Stimulated activated effector memory CD8-positive, alpha-beta T cell treated with anti-CD3 and anti-CD28 coated beads, Interleukin-12 subunit alpha, Interleukin-12 subunit beta, amount 100 ng/mL, for 72 hours (primary cell): Measurements from ENCODE around the gene WBP11.
A peak's percentile ranks its signal among the peaks of the same experiment; 100 is the strongest.

Experiments used
- ATAC-seq: fragments of 150-1000 bp; cut with Tn5 transposase; 2 replicates; pipeline ENCODE4 v1.10.0; 2021
- DNase-seq, 2 donors: peaks; one replicate each; pipeline ENCODE4 v3.0.0; 2021 to 2022; ENCODE audit warnings: low spot score in 2 of 2
- H3K27ac Mint-ChIP-seq: one replicate; pipeline ENCODE4 v1.8.0; 2022; ENCODE audit warnings: mild to moderate bottlenecking, mixed read lengths
- H3K36me3 Mint-ChIP-seq: one replicate; pipeline ENCODE4 v1.8.0; 2022; ENCODE audit warnings: mild to moderate bottlenecking, mixed read lengths
- H3K4me1 Mint-ChIP-seq: one replicate; pipeline ENCODE4 v1.8.0; 2022; ENCODE audit warnings: mixed read lengths
- H3K4me3 Mint-ChIP-seq: one replicate; pipeline ENCODE4 v1.8.0; 2022; ENCODE audit warnings: mild to moderate bottlenecking, mixed read lengths
- H3K9me3 Mint-ChIP-seq: one replicate; pipeline ENCODE4 v1.8.0; 2022; ENCODE audit warnings: mixed read lengths

The WBP11 gene

GRCh38 chr12:14785568-14785967 lies 17.7 kb downstream of the WBP11 start:
- Mint-ChIP-seq H3K9me3 (no peaks in the 10 kb centered on the region), H3K4me1 (no peaks in the 10 kb centered on the region), H3K27ac (no peak overlapping the region), H3K36me3 (peaks cover 60% of the 10 kb centered on the region), H3K4me3 (no peak overlapping the region)
- DNase-seq: no peak
- no peak for ATAC-seq

GRCh38 chr12:14784471-14784870 lies 18.8 kb downstream of the WBP11 start:
- no peak for DNase-seq
- no peak overlapping the region for H3K4me3 Mint-ChIP-seq
- H3K36me3 Mint-ChIP-seq: peaks cover 49% of the 10 kb centered on the region
- H3K4me1 Mint-ChIP-seq: no peaks in the 10 kb centered on the region
- H3K27ac Mint-ChIP-seq: no peak overlapping the region
- ATAC-seq: no peak
- H3K9me3 Mint-ChIP-seq: no peaks in the 10 kb centered on the region

GRCh38 chr12:14782756-14783155 lies 20.5 kb downstream of the WBP11 start:
- peaks cover 31% of the 10 kb centered on the region for H3K36me3 Mint-ChIP-seq
- H3K9me3 Mint-ChIP-seq: no peaks in the 10 kb centered on the region
- H3K27ac Mint-ChIP-seq: no peak overlapping the region
- H3K4me3 Mint-ChIP-seq: no peak overlapping the region
- no peaks in the 10 kb centered on the region for H3K4me1 Mint-ChIP-seq
- DNase-seq: no peak
- ATAC-seq: no peak

- H3K9me3 Mint-ChIP-seq: no peaks in the 10 kb centered on the region
Observed at GRCh38 chr12:14781563-14781962, 21.7 kb downstream of the WBP11 start.

GRCh38 chr12:14780859-14781258 lies 22.4 kb downstream of the WBP11 start:
- Mint-ChIP-seq H3K9me3 (no peaks in the 10 kb centered on the region), H3K36me3 (peaks cover 12% of the 10 kb centered on the region), H3K4me3 (no peak overlapping the region), H3K27ac (no peak overlapping the region), H3K4me1 (peaks cover 6% of the 10 kb centered on the region)
- ATAC-seq (no peak), DNase-seq (no peak)

More at GRCh38 chr12:14781563-14781962, 21.7 kb downstream of the WBP11 start:
- ATAC-seq (no peak), DNase-seq (no peak)
- no peak overlapping the region for H3K4me3 Mint-ChIP-seq
- no peak overlapping the region for H3K27ac Mint-ChIP-seq
- H3K36me3 Mint-ChIP-seq: peaks cover 19% of the 10 kb centered on the region
- no peaks in the 10 kb centered on the region for H3K4me1 Mint-ChIP-seq

- Mint-ChIP-seq H3K36me3 (peaks cover 9% of the 10 kb centered on the region), H3K27ac (no peak overlapping the region), H3K4me1 (peaks cover 16% of the 10 kb centered on the region), H3K9me3 (no peaks in the 10 kb centered on the region), H3K4me3 (no peak overlapping the region)
- DNase-seq (no peak), ATAC-seq (no peak)
Observed at GRCh38 chr12:14779834-14780233, 23.4 kb downstream of the WBP11 start.

- H3K4me3 Mint-ChIP-seq: no peak overlapping the region
- H3K36me3 Mint-ChIP-seq: peaks cover 22% of the 10 kb centered on the region
- no peak for DNase-seq
- H3K4me1 Mint-ChIP-seq: peaks cover 30% of the 10 kb centered on the region
- H3K27ac Mint-ChIP-seq: no peak overlapping the region
- no peak for ATAC-seq
- no peaks in the 10 kb centered on the region for H3K9me3 Mint-ChIP-seq
Observed at GRCh38 chr12:14777271-14777670, 26.0 kb downstream of the WBP11 start.

- H3K9me3 Mint-ChIP-seq: no peaks in the 10 kb centered on the region
- DNase-seq (no peak), ATAC-seq (no peak)
- peaks cover 37% of the 10 kb centered on the region for H3K4me1 Mint-ChIP-seq
- H3K4me3 Mint-ChIP-seq: peak overlapping the region; percentile 100
- no peak overlapping the region for H3K27ac Mint-ChIP-seq
- peaks cover 31% of the 10 kb centered on the region for H3K36me3 Mint-ChIP-seq
Observed at GRCh38 chr12:14776236-14776961, 26.9 kb downstream of the WBP11 start.

GRCh38 chr12:14775636-14775980 lies 27.7 kb downstream of the WBP11 start:
- Mint-ChIP-seq H3K4me1 (peaks cover 37% of the 10 kb centered on the region), H3K36me3 (peaks cover 39% of the 10 kb centered on the region), H3K9me3 (no peaks in the 10 kb centered on the region), H3K27ac (peak overlapping the region; percentile 99), H3K4me3 (peak overlapping the region; percentile 100)
- no peak for DNase-seq
- no peak for ATAC-seq

GRCh38 chr12:14774906-14775635 lies 28.2 kb downstream of the WBP11 start:
- peaks cover 41% of the 10 kb centered on the region for H3K4me1 Mint-ChIP-seq
- ATAC-seq (no peak), DNase-seq (peak in 1 of 2 donors; percentile 75)
- no peaks in the 10 kb centered on the region for H3K9me3 Mint-ChIP-seq
- H3K27ac Mint-ChIP-seq: peak overlapping the region; percentile 99
- peak overlapping the region; percentile 100 for H3K4me3 Mint-ChIP-seq
- peaks cover 44% of the 10 kb centered on the region for H3K36me3 Mint-ChIP-seq

- ATAC-seq (peak; percentile 79), DNase-seq (peak; percentile 69 to 90)
- peaks cover 52% of the 10 kb centered on the region for H3K36me3 Mint-ChIP-seq
- H3K27ac Mint-ChIP-seq: peak overlapping the region; percentile 99
- peak overlapping the region; percentile 100 for H3K4me3 Mint-ChIP-seq
- H3K4me1 Mint-ChIP-seq: peaks cover 43% of the 10 kb centered on the region
- H3K9me3 Mint-ChIP-seq: no peaks in the 10 kb centered on the region
Observed at GRCh38 chr12:14774074-14774905, 29.0 kb downstream of the WBP11 start.

GRCh38 chr12:14773685-14774073 lies 29.6 kb downstream of the WBP11 start:
- H3K4me1 Mint-ChIP-seq: peaks cover 48% of the 10 kb centered on the region
- H3K36me3 Mint-ChIP-seq: peaks cover 58% of the 10 kb centered on the region

GRCh38 chr12:14772946-14773345 lies 30.3 kb downstream of the WBP11 start:
- peaks cover 50% of the 10 kb centered on the region for H3K4me1 Mint-ChIP-seq
- peaks cover 66% of the 10 kb centered on the region for H3K36me3 Mint-ChIP-seq
- H3K27ac Mint-ChIP-seq: no peak overlapping the region
- peak overlapping the region; percentile 100 for H3K4me3 Mint-ChIP-seq
- no peak for DNase-seq
- no peak for ATAC-seq
- H3K9me3 Mint-ChIP-seq: no peaks in the 10 kb centered on the region

More at GRCh38 chr12:14773685-14774073, 29.6 kb downstream of the WBP11 start:
- no peaks in the 10 kb centered on the region for H3K9me3 Mint-ChIP-seq
- peak; percentile 6 for ATAC-seq
- no peak for DNase-seq
- H3K4me3 Mint-ChIP-seq: peak overlapping the region; percentile 100
- H3K27ac Mint-ChIP-seq: peak overlapping the region; percentile 99

- Mint-ChIP-seq H3K4me3 (peak overlapping the region; percentile 100), H3K9me3 (no peaks in the 10 kb centered on the region), H3K36me3 (peaks cover 78% of the 10 kb centered on the region), H3K27ac (peak overlapping the region; percentile 99), H3K4me1 (peaks cover 57% of the 10 kb centered on the region)
- DNase-seq: no peak
- no peak for ATAC-seq
Observed at GRCh38 chr12:14771651-14772137, 31.6 kb downstream of the WBP11 start.
